Type B pancreatic cell (in vitro differentiated cells): ENCODE data around the gene LRCOL1. TPM values are rescaled to one million over a fixed set of nuclear protein-coding genes. Genes with fewer than 3 reads are reported as not detected.
A peak's percentile ranks its signal among the peaks of the same experiment; 100 is the strongest.

Source experiments
- DNase-seq: peaks from one replicate; pipeline ENCODE4 v3.0.0; 2021; ENCODE audit warnings: mixed read lengths; ENCODE audit not compliant: unreplicated experiment; ENCODE audit errors: extremely low spot score
- H3K27ac Mint-ChIP-seq: 2 replicates; pipeline ENCODE4 v1.8.0; 2021; ENCODE audit warnings: mild to moderate bottlenecking, mixed read lengths
- H3K27me3 Mint-ChIP-seq: 2 replicates; pipeline ENCODE4 v1.8.0; 2021; ENCODE audit warnings: mixed read lengths
- H3K36me3 Mint-ChIP-seq: 2 replicates; pipeline ENCODE4 v1.8.0; 2021; ENCODE audit warnings: mixed read lengths
- H3K4me1 Mint-ChIP-seq: one replicate; pipeline ENCODE4 v1.8.0; 2021; ENCODE audit warnings: mixed read lengths; ENCODE audit not compliant: unreplicated experiment
- H3K4me3 Mint-ChIP-seq: 2 replicates; pipeline ENCODE4 v1.8.0; 2021; ENCODE audit warnings: mild to moderate bottlenecking, mixed read lengths
- H3K9me3 Mint-ChIP-seq: 2 replicates; pipeline ENCODE4 v1.8.0; 2021; ENCODE audit warnings: mixed read lengths
- CTCF ChIP-seq: fragments of 200-600 bp; sonication (generic); conservative IDR thresholded peaks from 2 replicates; pipeline ENCODE4 v1.5.0; 2021; ENCODE audit warnings: antibody characterized with exemption, mild to moderate bottlenecking
- microRNA-seq: library from miRNA; unstranded; fragments of <30 nt; microRNA quantifications from one replicate; pipeline ENCODE4, GENCODE V29; 2020
- total RNA-seq: library from RNA; stranded (reverse); gene quantifications from 2 replicates; pipeline ENCODE4 v1.2.1, GENCODE V29; 2021; ENCODE audit warnings: low replicate concordance

LRCOL1 gene
- total RNA-seq, 1 donor from 2014 or later, result not detected

- H3K4me1 Mint-ChIP-seq, result peaks cover 9% of the 10 kb centered on the region
These were observed 53.6 kb downstream of the LRCOL1 start for GRCh38 chr12:132556801-132557200.

GRCh38 chr12:132556216-132556615, 54.2 kb downstream of the LRCOL1 start:
- H3K27ac Mint-ChIP-seq, result no peak overlapping the region
- peaks cover 8% of the 10 kb centered on the region for H3K4me1 Mint-ChIP-seq
- no peak for DNase-seq
- H3K4me3 Mint-ChIP-seq, result no peak overlapping the region
- peaks cover 3% of the 10 kb centered on the region for H3K27me3 Mint-ChIP-seq
- no peaks in the 10 kb centered on the region for H3K9me3 Mint-ChIP-seq
- peaks cover 3% of the 10 kb centered on the region for H3K36me3 Mint-ChIP-seq
- TF ChIP-seq CTCF, result no peak

More at GRCh38 chr12:132556801-132557200, 53.6 kb downstream of the LRCOL1 start:
- H3K36me3 Mint-ChIP-seq, result peaks cover 3% of the 10 kb centered on the region
- TF ChIP-seq CTCF, result no peak
- H3K27me3 Mint-ChIP-seq, result peaks cover 3% of the 10 kb centered on the region
- peak overlapping the region; percentile 59 for H3K4me3 Mint-ChIP-seq
- H3K27ac Mint-ChIP-seq, result peak overlapping the region; percentile 59
- no peak for DNase-seq
- H3K9me3 Mint-ChIP-seq, result no peaks in the 10 kb centered on the region

- peaks cover 3% of the 10 kb centered on the region for H3K27me3 Mint-ChIP-seq
- DNase-seq, result no peak
These were observed 54.7 kb downstream of the LRCOL1 start for GRCh38 chr12:132555686-132556085.

GRCh38 chr12:132554845-132555630, 55.3 kb downstream of the LRCOL1 start:
- Mint-ChIP-seq H3K4me3 (no peak overlapping the region), H3K27ac (no peak overlapping the region), H3K4me1 (peaks cover 9% of the 10 kb centered on the region), H3K27me3 (peaks cover 9% of the 10 kb centered on the region), H3K36me3 (peaks cover 3% of the 10 kb centered on the region), H3K9me3 (no peaks in the 10 kb centered on the region)
- peak; percentile 71 for TF ChIP-seq CTCF
- no peak for DNase-seq

More at GRCh38 chr12:132555686-132556085, 54.7 kb downstream of the LRCOL1 start:
- Mint-ChIP-seq H3K27ac (no peak overlapping the region), H3K4me1 (peaks cover 5% of the 10 kb centered on the region), H3K9me3 (no peaks in the 10 kb centered on the region), H3K36me3 (peaks cover 3% of the 10 kb centered on the region), H3K4me3 (no peak overlapping the region)
- no peak for TF ChIP-seq CTCF

Small RNAs within 50 kb of the gene (microRNA-seq; reads per million reads assigned to microRNA genes)
- 1.4 reads per million for gene MIR6763

Other genes with a start within 250 kb of the LRCOL1 start
- 108 TPM in 2 replicates for gene FBRSL1, start 120.4 kb downstream of the LRCOL1 start, total RNA-seq
- gene P2RX2, start 8.2 kb upstream of the LRCOL1 start, total RNA-seq, result 2.8 and 5.4 TPM in 2 replicates
- 67.3 and 113 TPM in 2 replicates for gene POLE, start 76.8 kb upstream of the LRCOL1 start, total RNA-seq
- 23.6 and 38.5 TPM in 2 replicates for gene PXMP2, start 77.0 kb upstream of the LRCOL1 start, total RNA-seq
- gene PGAM5, start 100.3 kb upstream of the LRCOL1 start, total RNA-seq, result 40.0 and 41.0 TPM in 2 replicates
- gene ANKLE2, start 151.2 kb upstream of the LRCOL1 start, total RNA-seq, result 65.1 and 75.9 TPM in 2 replicates
- 62.0 and 81.5 TPM in 2 replicates for gene GOLGA3, start 218.3 kb upstream of the LRCOL1 start, total RNA-seq